BE2C (cell line): Measurements from ENCODE around the gene CORO2B.

Source experiments
- DNase-seq: peaks from one replicate; pipeline ENCODE4 v3.0.0-alpha.2; 2020
- H3K27me3 ChIP-seq: fragments of 250-450 bp; sonication (Bioruptor Pico); 2 replicates; pipeline ENCODE4 v1.5.1; 2020; ENCODE audit warnings: mild to moderate bottlenecking
- H3K36me3 ChIP-seq: fragments of 250-450 bp; sonication (Bioruptor Pico); 2 replicates; pipeline ENCODE4 v1.5.1; 2020; ENCODE audit warnings: mild to moderate bottlenecking
- H3K4me1 ChIP-seq: fragments of 250-450 bp; sonication (Bioruptor Pico); 2 replicates; pipeline ENCODE4 v1.5.1; 2020
- H3K4me3 ChIP-seq: 2 replicates; pipeline ENCODE4 v1.5.1; 2011; ENCODE audit warnings: low read depth, low read length
- H3K9me3 ChIP-seq: fragments of 250-450 bp; sonication (Bioruptor Pico); 2 replicates; pipeline ENCODE4 v1.5.1; 2020
- TF ChIP-seq, protein P1 (sequence below): IDR thresholded peaks from 2 replicates; pipeline ENCODE4 v1.5.1; 2012; ENCODE audit warnings: mild to moderate bottlenecking, low read depth, low read length

The CORO2B gene

DNA sequence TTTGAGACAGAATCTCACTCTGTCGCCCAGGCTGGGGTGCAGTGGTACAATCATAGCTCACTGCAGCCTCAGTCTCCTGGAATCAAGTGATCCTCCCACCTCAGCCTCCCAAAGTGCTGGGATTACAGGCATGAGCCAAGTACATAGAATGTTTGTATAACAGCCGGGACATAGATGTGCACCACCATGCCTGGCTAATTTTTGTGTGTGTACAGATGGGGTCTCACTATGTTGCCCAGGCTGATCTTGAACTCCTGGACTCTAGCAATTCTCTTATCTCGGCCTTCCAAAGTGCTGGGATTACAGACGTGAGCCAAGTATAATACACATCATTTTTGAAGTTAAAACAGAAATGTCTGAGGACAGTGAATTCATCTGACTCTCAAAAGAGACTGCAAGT is 93.5 kb downstream of the CORO2B start:
- Histone ChIP-seq H3K4me1 (no peaks in the 10 kb centered on the region), H3K36me3 (no peaks in the 10 kb centered on the region), H3K27me3 (no peaks in the 10 kb centered on the region), H3K4me3 (no peak overlapping the region), H3K9me3 (no peaks in the 10 kb centered on the region)
- DNase-seq = no peak
- TF ChIP-seq, protein P1, sequence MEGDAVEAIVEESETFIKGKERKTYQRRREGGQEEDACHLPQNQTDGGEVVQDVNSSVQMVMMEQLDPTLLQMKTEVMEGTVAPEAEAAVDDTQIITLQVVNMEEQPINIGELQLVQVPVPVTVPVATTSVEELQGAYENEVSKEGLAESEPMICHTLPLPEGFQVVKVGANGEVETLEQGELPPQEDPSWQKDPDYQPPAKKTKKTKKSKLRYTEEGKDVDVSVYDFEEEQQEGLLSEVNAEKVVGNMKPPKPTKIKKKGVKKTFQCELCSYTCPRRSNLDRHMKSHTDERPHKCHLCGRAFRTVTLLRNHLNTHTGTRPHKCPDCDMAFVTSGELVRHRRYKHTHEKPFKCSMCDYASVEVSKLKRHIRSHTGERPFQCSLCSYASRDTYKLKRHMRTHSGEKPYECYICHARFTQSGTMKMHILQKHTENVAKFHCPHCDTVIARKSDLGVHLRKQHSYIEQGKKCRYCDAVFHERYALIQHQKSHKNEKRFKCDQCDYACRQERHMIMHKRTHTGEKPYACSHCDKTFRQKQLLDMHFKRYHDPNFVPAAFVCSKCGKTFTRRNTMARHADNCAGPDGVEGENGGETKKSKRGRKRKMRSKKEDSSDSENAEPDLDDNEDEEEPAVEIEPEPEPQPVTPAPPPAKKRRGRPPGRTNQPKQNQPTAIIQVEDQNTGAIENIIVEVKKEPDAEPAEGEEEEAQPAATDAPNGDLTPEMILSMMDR = no peak

DNA sequence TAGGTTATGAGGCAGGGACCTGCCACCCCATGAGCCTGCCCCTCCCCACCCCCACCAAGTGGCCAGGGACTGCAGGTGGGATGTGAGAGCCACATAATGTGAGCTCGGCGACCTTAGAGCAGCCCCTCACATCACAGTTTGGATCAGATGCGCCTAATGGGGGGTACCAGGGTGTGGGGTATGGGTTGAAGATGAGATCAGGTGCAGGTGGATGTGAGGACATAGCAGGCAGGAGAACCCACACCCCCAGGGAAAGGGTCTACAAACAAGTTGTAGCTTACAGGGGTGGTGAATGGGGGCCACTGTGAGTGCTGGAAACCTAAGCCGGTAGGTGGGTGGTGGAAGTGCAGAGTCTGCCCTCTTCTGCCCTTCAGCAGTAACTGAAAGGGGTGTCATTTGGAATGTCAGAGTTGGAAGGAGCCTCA is 94.0 kb downstream of the CORO2B start:
- Histone ChIP-seq H3K9me3 (no peaks in the 10 kb centered on the region), H3K4me3 (no peak overlapping the region), H3K27me3 (no peaks in the 10 kb centered on the region), H3K36me3 (no peaks in the 10 kb centered on the region), H3K4me1 (no peaks in the 10 kb centered on the region)
- TF ChIP-seq, protein P1 = peak; percentile 63
- peak; percentile 54 for DNase-seq

GRCh38 chr15:68674975-68675374 is 96.2 kb downstream of the CORO2B start:
- Histone ChIP-seq H3K27me3 (no peaks in the 10 kb centered on the region), H3K36me3 (no peaks in the 10 kb centered on the region), H3K9me3 (no peaks in the 10 kb centered on the region), H3K4me1 (no peaks in the 10 kb centered on the region), H3K4me3 (no peak overlapping the region)
- no peak for DNase-seq
- TF ChIP-seq, protein P1 = no peak

GRCh38 chr15:68676011-68676605 is 97.3 kb downstream of the CORO2B start:
- no peaks in the 10 kb centered on the region for H3K27me3 ChIP-seq
- H3K9me3 ChIP-seq = no peaks in the 10 kb centered on the region
- H3K4me1 ChIP-seq = no peaks in the 10 kb centered on the region
- DNase-seq = no peak
- H3K4me3 ChIP-seq = no peak overlapping the region
- H3K36me3 ChIP-seq = no peaks in the 10 kb centered on the region
- TF ChIP-seq, protein P1 = no peak

GRCh38 chr15:68676926-68677325 is 98.1 kb downstream of the CORO2B start:
- Histone ChIP-seq H3K4me3 (no peak overlapping the region), H3K27me3 (no peaks in the 10 kb centered on the region), H3K4me1 (no peaks in the 10 kb centered on the region), H3K9me3 (no peaks in the 10 kb centered on the region), H3K36me3 (no peaks in the 10 kb centered on the region)
- no peak for DNase-seq
- TF ChIP-seq, protein P1 = no peak

DNA sequence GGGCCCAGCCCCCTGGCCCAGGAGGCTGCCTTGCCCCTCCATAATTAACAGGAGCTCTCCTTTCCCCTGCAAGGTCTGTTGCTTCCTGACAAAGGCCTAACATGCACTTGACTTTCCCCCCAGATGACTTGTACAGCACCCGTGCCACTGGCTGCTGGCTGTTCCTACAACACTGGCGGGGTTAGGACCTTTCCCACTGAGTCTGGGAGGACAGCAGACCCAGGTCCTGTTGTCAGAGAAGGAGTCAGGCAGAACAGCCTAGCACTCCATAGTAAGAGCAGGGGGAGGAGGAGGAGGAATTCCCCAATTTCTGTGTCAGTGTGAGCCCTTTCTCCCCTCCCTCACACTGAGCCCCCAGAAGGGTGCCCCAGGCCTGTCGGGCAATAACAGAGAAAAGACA is 99.2 kb downstream of the CORO2B start:
- no peaks in the 10 kb centered on the region for H3K4me1 ChIP-seq
- no peaks in the 10 kb centered on the region for H3K9me3 ChIP-seq
- no peaks in the 10 kb centered on the region for H3K36me3 ChIP-seq
- DNase-seq = no peak
- TF ChIP-seq, protein P1 = no peak
- H3K27me3 ChIP-seq = no peaks in the 10 kb centered on the region
- no peak overlapping the region for H3K4me3 ChIP-seq
